HepG2 (cell line): Measurements from ENCODE around the gene RYR2. TPM values are rescaled to one million over a fixed set of nuclear protein-coding genes. Genes with fewer than 3 reads are reported as not detected.

Experiments
- ATAC-seq: fragments of 200-7000 bp; cut with Tn5 transposase; 3 replicates; pipeline ENCODE4 v1.9.1; 2020; ENCODE audit warnings: mild to moderate bottlenecking, moderate library complexity
- BruUV-seq: library from RNA; stranded (reverse); fragments of 400-500 nt; replicated peaks from 2 replicates; lab custom pipeline; 2021; lab: Mats Ljungman, UMichigan
- CTCF ChIA-PET: fragments of 300-600 bp; formaldehyde crosslinking; extraction: SDS; loops from one replicate; lab custom pipeline; 2021; ENCODE audit warnings: low total read pairs, inconsistent platforms, low intra/inter-chr PET ratio; lab: Yijun Ruan, JAX
- POLR2A ChIA-PET: fragments of 350-600 bp; sonication (Branson Sonifier 250); formaldehyde crosslinking; loops from one replicate; lab custom pipeline; 2020; ENCODE audit warnings: antibody characterized with exemption, inconsistent platforms; lab: Yijun Ruan, JAX
- DNase-seq: peaks from one replicate; pipeline ENCODE4 v3.0.0-alpha.2; 2015; ENCODE audit warnings: low spot score
- FAIRE-seq: peaks from 3 replicates; lab custom pipeline; 2011; peaks lifted over from hg19 to GRCh38; lab: Jason Lieb, UNC
- H2AFZ ChIP-seq: one replicate; pipeline ENCODE4 v1.6.1; 2011; ENCODE audit warnings: low read length, inconsistent platforms
- H3K27ac ChIP-seq: fragments of 300-600 bp; 3 replicates; pipeline ENCODE4 v1.8.0; 2011; ENCODE audit warnings: mixed run types, mild to moderate bottlenecking, mixed read lengths, low read length, inconsistent platforms; ENCODE audit not compliant: insufficient read depth; ENCODE audit errors: extremely low read length
- H3K27me3 ChIP-seq, 2 experiments: fragments of 200-600 bp in 1 of 2; 2 replicates in 1 of 2; 3 replicates in 1 of 2; pipeline versions ENCODE4 v1.6.0 to v1.8.0; 2011; ENCODE audit warnings: low read length in 2 of 2, mild to moderate bottlenecking in 2 of 2, moderate library complexity in 2 of 2, inconsistent platforms in 1 of 2; ENCODE audit not compliant: insufficient read depth in 2 of 2, control insufficient read depth in 1 of 2
- H3K36me3 ChIP-seq, 2 experiments: fragments of 200-600 bp in 1 of 2; replicated peaks in 1 of 2; 2 replicates in 1 of 2; 3 replicates in 1 of 2; pipeline versions ENCODE4 v1.5.1 to v1.8.0; 2011; ENCODE audit warnings: low read length in 2 of 2, inconsistent platforms in 1 of 2; ENCODE audit not compliant: insufficient read depth in 2 of 2, control insufficient read depth in 1 of 2
- H3K4me1 ChIP-seq: 2 replicates; pipeline ENCODE4 v1.5.1; 2012; ENCODE audit warnings: low read length, inconsistent platforms; ENCODE audit not compliant: insufficient read depth
- H3K4me2 ChIP-seq: 2 replicates; pipeline ENCODE4 v1.6.0; 2011; ENCODE audit warnings: low read depth, low read length, inconsistent platforms
- H3K4me3 ChIP-seq, 3 experiments: fragments of 200-600 bp in 1 of 3; sonication (generic), shearing (Covaris generic) in 1 of 3; replicated peaks in 1 of 3; 2 replicates each; pipeline ENCODE4 v1.5.1; 2011 to 2016; ENCODE audit warnings: low read length in 3 of 3, inconsistent platforms in 2 of 3, low read depth in 2 of 3, mild to moderate bottlenecking in 2 of 3, control low read depth in 1 of 3, mixed read lengths in 1 of 3; ENCODE audit not compliant: insufficient read depth in 1 of 3
- H3K79me2 ChIP-seq: one replicate; pipeline ENCODE4 v1.6.1; 2011; ENCODE audit warnings: low read length, inconsistent platforms; ENCODE audit not compliant: insufficient read depth
- H3K9ac ChIP-seq: 2 replicates; pipeline ENCODE4 v1.6.0; 2011; ENCODE audit warnings: mild to moderate bottlenecking, low read depth, low read length, inconsistent platforms; ENCODE audit not compliant: insufficient read depth
- H3K9me3 ChIP-seq: 2 replicates; pipeline ENCODE4 v1.5.1; 2012; ENCODE audit warnings: mild to moderate bottlenecking, low read length
- H4K20me1 ChIP-seq: 2 replicates; pipeline ENCODE4 v1.6.0; 2011; ENCODE audit warnings: inconsistent platforms, mild to moderate bottlenecking, low read length, moderate library complexity; ENCODE audit not compliant: insufficient read depth
- BRF2 ChIP-seq: sonication (generic); formaldehyde crosslinking; IDR thresholded peaks from 2 replicates; pipeline ENCODE4 v1.8.1; 2022; ENCODE audit warnings: mild to moderate bottlenecking, missing genetic modification reagents
- FOXP1 ChIP-seq, 2 experiments: fragments of 450-650 bp in 1 of 2; IDR thresholded peaks; 2 replicates each; pipeline ENCODE4 v1.6.1; 2017 to 2018; ENCODE audit warnings: antibody characterized with exemption in 1 of 2
- FUBP1 ChIP-seq: sonication (generic); formaldehyde crosslinking; IDR thresholded peaks from 2 replicates; pipeline ENCODE4 v1.5.1; 2020; ENCODE audit warnings: missing genetic modification reagents, mild to moderate bottlenecking, borderline replicate concordance
- PHF20 ChIP-seq: sonication (generic); formaldehyde crosslinking; IDR thresholded peaks from 2 replicates; pipeline ENCODE4 v1.5.0; 2020; ENCODE audit warnings: mild to moderate bottlenecking, missing genetic modification reagents
- RORA ChIP-seq: sonication (generic); formaldehyde crosslinking; IDR thresholded peaks from 2 replicates; pipeline ENCODE4 v1.5.0; 2020; ENCODE audit warnings: mild to moderate bottlenecking, missing genetic modification reagents, moderate library complexity
- TBX2 ChIP-seq: sonication (generic); formaldehyde crosslinking; IDR thresholded peaks from 2 replicates; pipeline ENCODE4 v1.5.0; 2020; ENCODE audit warnings: missing genetic modification reagents, mild to moderate bottlenecking, borderline replicate concordance
- YY1 ChIP-seq: IDR thresholded peaks from 2 replicates; pipeline ENCODE4 v1.6.1; 2011; ENCODE audit warnings: low read length, low read depth, moderate library complexity, mild to moderate bottlenecking; ENCODE audit not compliant: insufficient read depth, insufficient replicate concordance
- ZBTB14 ChIP-seq: sonication (generic); formaldehyde crosslinking; IDR thresholded peaks from 2 replicates; pipeline ENCODE4 v1.4.0; 2020; ENCODE audit warnings: missing genetic modification reagents
- ZBTB37 ChIP-seq: sonication (generic); formaldehyde crosslinking; IDR thresholded peaks from 2 replicates; pipeline ENCODE4 v1.4.0; 2020; ENCODE audit warnings: mild to moderate bottlenecking, missing genetic modification reagents
- ZNF12 ChIP-seq: sonication (generic); formaldehyde crosslinking; IDR thresholded peaks from 2 replicates; pipeline ENCODE4 v1.5.0; 2020; ENCODE audit warnings: missing genetic modification reagents
- ZNF124 ChIP-seq: sonication (generic); formaldehyde crosslinking; IDR thresholded peaks from 2 replicates; pipeline ENCODE4 v1.4.0; 2020; ENCODE audit warnings: missing genetic modification reagents
- ZNF230 ChIP-seq: sonication (generic); formaldehyde crosslinking; IDR thresholded peaks from 2 replicates; pipeline ENCODE4 v1.4.0; 2020; ENCODE audit warnings: mild to moderate bottlenecking, missing genetic modification reagents
- ZNF552 ChIP-seq: sonication (generic); formaldehyde crosslinking; IDR thresholded peaks from 2 replicates; pipeline ENCODE4 v1.9.0; 2022; ENCODE audit warnings: missing genetic modification reagents, mild to moderate bottlenecking, borderline replicate concordance
- ZNF7 ChIP-seq: IDR thresholded peaks from 2 replicates; pipeline ENCODE4 v1.6.1; 2016; ENCODE audit warnings: missing biosample characterization, missing genetic modification reagents
- ZNF784 ChIP-seq: sonication (generic); formaldehyde crosslinking; IDR thresholded peaks from 2 replicates; pipeline ENCODE4 v1.5.1; 2020; ENCODE audit warnings: missing genetic modification reagents, mild to moderate bottlenecking, borderline replicate concordance
- WGBS: methylation state at CpG from one replicate; pipeline ENCODE4 v1.1.6; 2017; ENCODE audit warnings: low lambda C conversion rate; 5-methylcytosine and 5-hydroxymethylcytosine counted together
- in situ Hi-C: cut with HindIII; loops from 2 replicates; pipeline ENCODE4 v1.10.0; 2017; ENCODE audit warnings: low pct_unique_long_range_greater_than_20kb; ENCODE audit not compliant: extremely low pct_ligation_motif_present
- intact Hi-C: fragments of 100-400 bp; cut with micrococcal nuclease; formaldehyde crosslinking; loops from one replicate; pipeline ENCODE4 v1.10.0; 2022; ENCODE audit not compliant: unreplicated experiment
- polyA plus RNA-seq, 8 experiments: library from polyadenylated mRNA; depleted of rRNA in 3 of 8; stranded (reverse) in 7 of 8; unstranded in 1 of 8; fragments of >200 nt; fragmentation: Illumina TruSeq in 4 of 8; extraction: Trizol in 4 of 8; gene quantifications; 2 replicates each; pipeline versions ENCODE4 v1.2.1 to v1.2.3, GENCODE V29; 2011 to 2016; ENCODE audit warnings: low read depth in 4 of 8, missing spikeins in 1 of 8, mixed read lengths in 1 of 8; ENCODE audit not compliant: insufficient read depth in 1 of 8
- total RNA-seq, 5 experiments: library from RNA; depleted of rRNA; stranded (reverse); fragments of >200 nt; fragmentation: Illumina TruSeq; extraction: Trizol; gene quantifications; 2 replicates each; pipeline ENCODE4 v1.2.3, GENCODE V29; 2016; ENCODE audit warnings: low read depth in 1 of 5

The RYR2 gene
- total and polyA plus RNA-seq, 2 of the 13 experiments (the other 11 are each of a cell fraction or from before 2014, with no cell fraction given) = not detected

GRCh38 chr1:237228421-237228820, 186.4 kb downstream of the RYR2 start:
- Histone ChIP-seq H3K9ac (no peak overlapping the region), H3K79me2 (no peaks in the 10 kb centered on the region), H3K4me1 (no peaks in the 10 kb centered on the region), H3K9me3 (no peaks in the 10 kb centered on the region; the same call in 1 of the 2 replicates), H3K36me3 (no peaks in the 10 kb centered on the region), H3K4me2 (no peak overlapping the region), H2AFZ (no peak overlapping the region), H3K27me3 (no peaks in the 10 kb centered on the region), H4K20me1 (no peaks in the 10 kb centered on the region), H3K4me3 (no peak overlapping the region), H3K27ac (no peak overlapping the region)
- POLR2A ChIA-PET = no interaction called here
- WGBS = 0% methylated on average over 3 of the region's 3 CpGs
- BruUV-seq = no TSS peak
- intact Hi-C loops (no loop called here), in situ Hi-C loops (no loop called here)
- FAIRE-seq (no peak), DNase-seq (no peak), ATAC-seq (no peak)
- CTCF ChIA-PET = no interaction called here
- TF ChIP-seq BRF2 (CRISPR knock-in tag) = no peak
- no peak for TF ChIP-seq ZNF124 (CRISPR knock-in tag)
- TF ChIP-seq ZNF12 (CRISPR knock-in tag) = no peak
- TF ChIP-seq ZBTB37 (CRISPR knock-in tag) = no peak
- TF ChIP-seq YY1 = no peak
- TF ChIP-seq RORA (CRISPR knock-in tag) = no peak
- no peak for TF ChIP-seq TBX2 (CRISPR knock-in tag)
- no peak for TF ChIP-seq FUBP1 (CRISPR knock-in tag)
- TF ChIP-seq ZNF7 (CRISPR knock-in tag) = no peak
- TF ChIP-seq ZNF784 = no peak
- TF ChIP-seq ZNF230 = no peak
- no peak for TF ChIP-seq ZNF552
- TF ChIP-seq FOXP1 (IDR thresholded peaks at IDR 0.05) = no peak
- no peak for TF ChIP-seq FOXP1 (CRISPR knock-in tag; IDR thresholded peaks at IDR 0.05)
- TF ChIP-seq PHF20 (CRISPR knock-in tag) = no peak
- no peak for TF ChIP-seq ZBTB14 (CRISPR knock-in tag)
